ENCODE measurements around the gene ZBTB22. TPM values are rescaled to one million over a fixed set of nuclear protein-coding genes. Genes with fewer than 3 reads are reported as not detected.

ZBTB22 gene
- total and polyA plus RNA-seq, 2 donors (not counting 1 experiment from before 2014, with no cell fraction given) = 25.9 to 39.7 TPM

DNA sequence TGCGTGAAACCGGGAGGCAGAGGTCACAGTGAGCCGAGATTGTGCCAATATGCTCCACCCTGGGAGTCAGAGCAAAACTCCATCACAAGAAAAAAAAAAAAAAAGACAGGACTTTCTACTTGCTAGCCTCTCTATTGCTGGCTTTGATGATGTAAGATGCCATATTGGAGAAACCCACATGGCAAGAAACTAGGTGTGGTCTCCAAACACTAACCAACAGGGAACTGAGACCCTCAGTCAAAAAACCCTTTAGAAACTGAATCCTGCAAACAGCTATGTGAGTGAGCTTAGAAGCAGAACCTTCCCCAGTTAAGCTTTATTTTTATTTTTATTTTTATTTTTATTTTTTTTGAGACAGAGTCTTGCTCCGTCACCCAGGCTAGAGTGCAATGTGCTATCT is 18.4 kb upstream of the ZBTB22 start:
- DNase-seq (no peak), ATAC-seq (ENCODE audit: low read depth) (no peak)
- ChIA-PET CTCF (interaction anchor here (0.6 to 2.2 kb wide), 4 partner anchors 9 to 190 kb away, joined by 3 to 12 read pairs (median 3); partner anchors contain the start of genes RPS18, VPS52 and ZBTB22), POLR2A (interaction anchor here (0.6 to 0.7 kb wide), 2 partner anchors 10 to 344 kb away, joined by 5 to 7 read pairs; no protein-coding TSS in a partner anchor)
- H2AFZ ChIP-seq (ENCODE audit: insufficient read depth, low read depth, low read length, poor library complexity, severe bottlenecking) = no peak overlapping the region
- H3K4me2 ChIP-seq (replicated peaks; ENCODE audit: low read depth, low read length, poor library complexity, severe bottlenecking) = no peak overlapping the region
- TF ChIP-seq, protein P1, sequence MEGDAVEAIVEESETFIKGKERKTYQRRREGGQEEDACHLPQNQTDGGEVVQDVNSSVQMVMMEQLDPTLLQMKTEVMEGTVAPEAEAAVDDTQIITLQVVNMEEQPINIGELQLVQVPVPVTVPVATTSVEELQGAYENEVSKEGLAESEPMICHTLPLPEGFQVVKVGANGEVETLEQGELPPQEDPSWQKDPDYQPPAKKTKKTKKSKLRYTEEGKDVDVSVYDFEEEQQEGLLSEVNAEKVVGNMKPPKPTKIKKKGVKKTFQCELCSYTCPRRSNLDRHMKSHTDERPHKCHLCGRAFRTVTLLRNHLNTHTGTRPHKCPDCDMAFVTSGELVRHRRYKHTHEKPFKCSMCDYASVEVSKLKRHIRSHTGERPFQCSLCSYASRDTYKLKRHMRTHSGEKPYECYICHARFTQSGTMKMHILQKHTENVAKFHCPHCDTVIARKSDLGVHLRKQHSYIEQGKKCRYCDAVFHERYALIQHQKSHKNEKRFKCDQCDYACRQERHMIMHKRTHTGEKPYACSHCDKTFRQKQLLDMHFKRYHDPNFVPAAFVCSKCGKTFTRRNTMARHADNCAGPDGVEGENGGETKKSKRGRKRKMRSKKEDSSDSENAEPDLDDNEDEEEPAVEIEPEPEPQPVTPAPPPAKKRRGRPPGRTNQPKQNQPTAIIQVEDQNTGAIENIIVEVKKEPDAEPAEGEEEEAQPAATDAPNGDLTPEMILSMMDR (IDR thresholded peaks at IDR 0.05) = no peak
- TF ChIP-seq EZH2 (IDR thresholded peaks at IDR 0.05; ENCODE audit: borderline replicate concordance, insufficient read depth, low read depth, low read length, poor library complexity, severe bottlenecking) = no peak
- H3K4me1 ChIP-seq (ENCODE audit: control insufficient read depth in 2 of 2, insufficient read depth in 2 of 2, low read length in 2 of 2) = peaks cover 22 to 38% of the 10 kb centered on the region in 2 donors
- H3K9ac ChIP-seq (ENCODE audit: low read length) = no peak overlapping the region
- no peaks in the 10 kb centered on the region for H3K27me3 ChIP-seq (replicated peaks in 1 of 4; ENCODE audit: control extremely low read depth in 1 of 4, control insufficient read depth in 3 of 4, insufficient read depth in 4 of 4, low read length in 3 of 4)
- H3K9me3 ChIP-seq (ENCODE audit: control extremely low read depth in 1 of 3, control insufficient read depth in 2 of 3, insufficient read depth in 1 of 3, low read length in 2 of 3) = no peaks in the 10 kb centered on the region
- Mint-ChIP-seq H3K9me3 (ENCODE audit: insufficient read depth) (no peaks in the 10 kb centered on the region), H3K4me1 (peaks cover 43% of the 10 kb centered on the region), H3K4me3 (no peak overlapping the region), H3K27me3 (no peaks in the 10 kb centered on the region), H3K27ac (no peak overlapping the region)
- no peak overlapping the region for H3K4me3 ChIP-seq (ENCODE audit: control extremely low read depth in 1 of 5, extremely low read depth in 1 of 5, insufficient read depth in 1 of 5, low read depth in 2 of 5, low read length in 4 of 5)
- H3K27ac ChIP-seq (ENCODE audit: low read length in 2 of 2) = no peak overlapping the region
- intact Hi-C loops (cut with micrococcal nuclease) = no loop called here
- H3K79me2 ChIP-seq (ENCODE audit: control insufficient read depth, insufficient read depth, low read length) = peaks cover 7% of the 10 kb centered on the region
- no peaks in the 10 kb centered on the region for H4K20me1 ChIP-seq (ENCODE audit: control insufficient read depth, insufficient read depth, low read length, poor library complexity, severe bottlenecking)
- H3K36me3 ChIP-seq (replicated peaks in 1 of 2; ENCODE audit: control extremely low read depth in 1 of 2, control insufficient read depth in 1 of 2, extremely low read depth in 1 of 2, insufficient read depth in 2 of 2, low read length in 1 of 2) = no peaks in the 10 kb centered on the region
- 93% methylated on average over 3 of the region's 4 CpGs for WGBS (ENCODE audit: insufficient coverage)

DNA sequence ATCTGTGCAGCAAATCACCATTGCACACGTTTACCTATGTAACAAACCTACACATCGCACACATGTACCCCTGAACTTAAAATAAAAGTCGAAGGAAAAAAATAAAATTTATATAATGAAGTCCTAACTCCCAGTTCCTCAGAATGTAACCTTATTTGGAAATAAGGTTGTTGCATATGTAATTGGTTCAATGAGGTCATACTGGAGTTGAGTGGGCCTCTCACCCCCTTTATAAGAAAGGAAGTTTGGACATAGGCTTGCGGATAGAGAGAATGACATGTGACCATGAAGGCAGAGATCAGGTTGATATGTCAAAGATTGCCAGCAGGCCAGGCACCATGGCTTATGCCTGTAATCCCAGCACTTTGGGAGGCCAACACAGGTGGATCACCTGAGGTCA is 16.1 kb upstream of the ZBTB22 start:
- H3K79me2 ChIP-seq (ENCODE audit: control insufficient read depth, insufficient read depth, low read length) = peaks cover 7% of the 10 kb centered on the region
- ChIA-PET POLR2A (interaction anchor here (0.6 to 0.7 kb wide), 4 partner anchors 8 to 40 kb away, joined by 3 to 7 read pairs (median 4); no protein-coding TSS in a partner anchor), CTCF (interaction anchor here (0.9 to 1.2 kb wide), 2 partner anchors 9 to 16 kb away, joined by 3 to 4 read pairs; partner anchors contain the start of gene ZBTB22)
- WGBS (ENCODE audit: insufficient coverage) = no CpG with 5 or more reads among the region's 4 CpGs
- H3K9ac ChIP-seq (ENCODE audit: low read length) = no peak overlapping the region
- H3K4me3 Mint-ChIP-seq = no peak overlapping the region
- TF ChIP-seq, protein P1 (IDR thresholded peaks at IDR 0.05) = no peak
- TF ChIP-seq EZH2 (IDR thresholded peaks at IDR 0.05; ENCODE audit: borderline replicate concordance, insufficient read depth, low read depth, low read length, poor library complexity, severe bottlenecking) = no peak
- H3K4me2 ChIP-seq (replicated peaks; ENCODE audit: low read depth, low read length, poor library complexity, severe bottlenecking) = no peak overlapping the region
- no peak overlapping the region for H2AFZ ChIP-seq (ENCODE audit: insufficient read depth, low read depth, low read length, poor library complexity, severe bottlenecking)
- H3K27ac ChIP-seq (ENCODE audit: low read length in 2 of 2) = no peak overlapping the region
- H3K27me3 Mint-ChIP-seq = no peaks in the 10 kb centered on the region
- intact Hi-C loops (cut with micrococcal nuclease) = no loop called here
- no peaks in the 10 kb centered on the region for H3K9me3 Mint-ChIP-seq (ENCODE audit: insufficient read depth)
- H3K4me1 Mint-ChIP-seq = peaks cover 48% of the 10 kb centered on the region
- no peak for DNase-seq
- H3K36me3 ChIP-seq (replicated peaks in 1 of 2; ENCODE audit: control extremely low read depth in 1 of 2, control insufficient read depth in 1 of 2, extremely low read depth in 1 of 2, insufficient read depth in 2 of 2, low read length in 1 of 2) = no peaks in the 10 kb centered on the region
- H4K20me1 ChIP-seq (ENCODE audit: control insufficient read depth, insufficient read depth, low read length, poor library complexity, severe bottlenecking) = no peaks in the 10 kb centered on the region
- H3K27me3 ChIP-seq (replicated peaks in 1 of 4; ENCODE audit: control extremely low read depth in 1 of 4, control insufficient read depth in 3 of 4, insufficient read depth in 4 of 4, low read length in 3 of 4) = no peaks in the 10 kb centered on the region
- H3K4me3 ChIP-seq (ENCODE audit: control extremely low read depth in 1 of 5, extremely low read depth in 1 of 5, insufficient read depth in 1 of 5, low read depth in 2 of 5, low read length in 4 of 5) = no peak overlapping the region
- ATAC-seq (ENCODE audit: low read depth) = no peak
- H3K27ac Mint-ChIP-seq = no peak overlapping the region
- H3K9me3 ChIP-seq (ENCODE audit: control extremely low read depth in 1 of 3, control insufficient read depth in 2 of 3, insufficient read depth in 1 of 3, low read length in 2 of 3) = no peaks in the 10 kb centered on the region
- H3K4me1 ChIP-seq (ENCODE audit: control insufficient read depth in 2 of 2, insufficient read depth in 2 of 2, low read length in 2 of 2) = peaks cover 29 to 47% of the 10 kb centered on the region in 2 donors
